Measurements from ENCODE around the gene GOLT1B.

The GOLT1B gene

DNA sequence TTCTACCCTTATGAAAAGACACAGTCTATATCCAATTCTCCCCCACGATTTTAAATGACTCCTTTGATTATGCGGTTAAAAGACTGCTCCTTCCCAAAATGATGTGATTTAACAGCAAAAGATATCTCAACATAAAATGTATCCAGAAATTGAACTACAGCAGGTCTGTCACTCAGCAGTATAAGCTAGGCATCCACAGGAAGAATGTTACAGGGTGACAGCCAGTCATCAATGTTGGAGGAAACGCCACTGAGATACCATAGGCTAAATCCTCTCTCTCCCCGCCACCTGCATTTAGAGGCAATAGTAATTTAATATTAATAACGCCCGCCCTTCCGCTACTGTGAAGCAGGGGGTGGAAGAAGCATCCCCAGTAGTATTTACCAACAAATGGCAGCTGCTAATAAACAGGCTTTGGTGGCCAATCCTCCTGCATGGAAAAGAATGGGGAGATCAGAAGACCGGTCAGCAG is 767 bp upstream of the GOLT1B start:
- H3K9me2 ChIP-seq (replicated peaks; ENCODE audit: insufficient read depth, low read length): no peaks in the 10 kb centered on the region
- H3F3A ChIP-seq (ENCODE audit: insufficient read depth): no peaks in the 10 kb centered on the region
- TF ChIP-seq EZH2phosphoT487 (conservative IDR thresholded peaks at IDR 0.05; ENCODE audit: low read length): no peak
- TF ChIP-seq, protein P1, sequence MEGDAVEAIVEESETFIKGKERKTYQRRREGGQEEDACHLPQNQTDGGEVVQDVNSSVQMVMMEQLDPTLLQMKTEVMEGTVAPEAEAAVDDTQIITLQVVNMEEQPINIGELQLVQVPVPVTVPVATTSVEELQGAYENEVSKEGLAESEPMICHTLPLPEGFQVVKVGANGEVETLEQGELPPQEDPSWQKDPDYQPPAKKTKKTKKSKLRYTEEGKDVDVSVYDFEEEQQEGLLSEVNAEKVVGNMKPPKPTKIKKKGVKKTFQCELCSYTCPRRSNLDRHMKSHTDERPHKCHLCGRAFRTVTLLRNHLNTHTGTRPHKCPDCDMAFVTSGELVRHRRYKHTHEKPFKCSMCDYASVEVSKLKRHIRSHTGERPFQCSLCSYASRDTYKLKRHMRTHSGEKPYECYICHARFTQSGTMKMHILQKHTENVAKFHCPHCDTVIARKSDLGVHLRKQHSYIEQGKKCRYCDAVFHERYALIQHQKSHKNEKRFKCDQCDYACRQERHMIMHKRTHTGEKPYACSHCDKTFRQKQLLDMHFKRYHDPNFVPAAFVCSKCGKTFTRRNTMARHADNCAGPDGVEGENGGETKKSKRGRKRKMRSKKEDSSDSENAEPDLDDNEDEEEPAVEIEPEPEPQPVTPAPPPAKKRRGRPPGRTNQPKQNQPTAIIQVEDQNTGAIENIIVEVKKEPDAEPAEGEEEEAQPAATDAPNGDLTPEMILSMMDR (IDR thresholded peaks at IDR 0.05; ENCODE audit: insufficient read depth, low read length, poor library complexity, severe bottlenecking): no peak
- peaks cover 12% of the 10 kb centered on the region for H3K36me3 ChIP-seq (ENCODE audit: low read length)
- peak overlapping the region; percentile 95 for H3K4me2 ChIP-seq (ENCODE audit: low read depth, low read length, poor library complexity, severe bottlenecking)
- peaks cover 4% of the 10 kb centered on the region for H4K20me1 ChIP-seq (ENCODE audit: low read depth, low read length)
- peak overlapping the region; percentile 69 for H3K27ac ChIP-seq (ENCODE audit: low read depth, low read length)
- no peaks in the 10 kb centered on the region for H3K9me3 ChIP-seq (ENCODE audit: insufficient read depth, low read length)
- H2AFZ ChIP-seq (ENCODE audit: low read depth, low read length, severe bottlenecking): peak overlapping the region; percentile 96
- no peaks in the 10 kb centered on the region for H3K27me3 ChIP-seq (ENCODE audit: low read length)
- H3K4me3 ChIP-seq (ENCODE audit: insufficient read depth, low read length, poor library complexity, severe bottlenecking): peak overlapping the region; percentile 99
- H3K9ac ChIP-seq (ENCODE audit: low read length): peak overlapping the region; percentile 97
- peaks cover 67% of the 10 kb centered on the region for H3K79me2 ChIP-seq (ENCODE audit: insufficient read depth, low read length)

DNA sequence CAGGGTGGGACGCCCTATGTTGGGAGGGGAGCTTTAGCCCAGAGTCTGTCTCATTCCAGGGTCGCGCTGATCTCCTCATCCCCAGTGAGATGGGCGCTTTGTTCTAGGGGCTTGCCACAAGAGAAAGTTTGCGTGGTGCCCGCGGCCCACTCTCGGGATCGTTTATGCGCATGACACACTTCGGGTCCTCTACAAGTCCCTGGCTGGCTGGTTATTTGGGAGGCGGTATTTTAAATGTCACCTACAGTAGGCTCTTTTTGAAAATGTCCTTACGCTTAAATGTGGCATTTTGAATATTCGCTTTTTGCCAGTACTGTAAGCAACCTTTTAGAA is 541 bp downstream of the GOLT1B start:
- H3K9ac ChIP-seq (ENCODE audit: low read length): peak overlapping the region; percentile 97
- TF ChIP-seq, protein P1 (IDR thresholded peaks at IDR 0.05; ENCODE audit: insufficient read depth, low read length, poor library complexity, severe bottlenecking): no peak
- TF ChIP-seq EZH2phosphoT487 (conservative IDR thresholded peaks at IDR 0.05; ENCODE audit: low read length): no peak
- 0 out of 2 replicates have a peak overlapping the region, but pooled peaks have one; percentile 30 for H3K27ac ChIP-seq (ENCODE audit: low read depth, low read length)
- no peaks in the 10 kb centered on the region for H3F3A ChIP-seq (ENCODE audit: insufficient read depth)
- H2AFZ ChIP-seq (ENCODE audit: low read depth, low read length, severe bottlenecking): peak overlapping the region; percentile 96
- H3K36me3 ChIP-seq (ENCODE audit: low read length): peaks cover 8% of the 10 kb centered on the region
- no peaks in the 10 kb centered on the region for H3K9me2 ChIP-seq (replicated peaks; ENCODE audit: insufficient read depth, low read length)
- H3K9me3 ChIP-seq (ENCODE audit: insufficient read depth, low read length): no peaks in the 10 kb centered on the region
- peaks cover 79% of the 10 kb centered on the region for H3K79me2 ChIP-seq (ENCODE audit: insufficient read depth, low read length)
- peaks cover 8% of the 10 kb centered on the region for H4K20me1 ChIP-seq (ENCODE audit: low read depth, low read length)
- no peaks in the 10 kb centered on the region for H3K27me3 ChIP-seq (ENCODE audit: low read length)
- H3K4me3 ChIP-seq (ENCODE audit: insufficient read depth, low read length, poor library complexity, severe bottlenecking): peak overlapping the region; percentile 99
- H3K4me2 ChIP-seq (ENCODE audit: low read depth, low read length, poor library complexity, severe bottlenecking): peak overlapping the region; percentile 98

DNA sequence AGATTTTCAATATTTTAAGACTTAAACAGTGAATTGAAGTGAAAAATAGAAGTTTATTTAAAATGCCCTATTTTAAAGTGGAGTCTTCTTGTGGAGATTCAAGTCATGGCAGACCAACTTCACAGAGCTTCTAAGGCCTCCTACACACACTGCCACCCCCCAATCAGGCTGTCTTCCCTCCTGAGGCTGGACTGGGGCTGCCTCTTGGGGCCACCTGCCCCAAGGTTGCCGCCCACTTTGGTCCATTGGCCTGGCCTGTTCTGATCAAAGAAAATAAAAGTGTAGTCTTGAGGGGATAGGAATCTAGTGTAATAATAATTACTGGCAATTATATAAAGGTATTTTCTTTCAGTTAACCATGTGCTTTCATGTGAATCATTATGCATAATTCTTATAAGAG is 1.3 kb downstream of the GOLT1B start:
- Histone ChIP-seq H4K20me1 (ENCODE audit: low read depth, low read length) (peaks cover 8% of the 10 kb centered on the region), H3K9me2 (replicated peaks; ENCODE audit: insufficient read depth, low read length) (no peaks in the 10 kb centered on the region), H3K9ac (ENCODE audit: low read length) (peak overlapping the region; percentile 97), H3K27ac (ENCODE audit: low read depth, low read length) (no peak overlapping the region), H3K79me2 (ENCODE audit: insufficient read depth, low read length) (peaks cover 87% of the 10 kb centered on the region), H3K36me3 (ENCODE audit: low read length) (peaks cover 14% of the 10 kb centered on the region), H3F3A (ENCODE audit: insufficient read depth) (no peaks in the 10 kb centered on the region), H2AFZ (ENCODE audit: low read depth, low read length, severe bottlenecking) (no peak overlapping the region), H3K9me3 (ENCODE audit: insufficient read depth, low read length) (no peaks in the 10 kb centered on the region), H3K4me2 (ENCODE audit: low read depth, low read length, poor library complexity, severe bottlenecking) (peak overlapping the region; percentile 98), H3K4me3 (ENCODE audit: insufficient read depth, low read length, poor library complexity, severe bottlenecking) (peak overlapping the region; percentile 99), H3K27me3 (ENCODE audit: low read length) (no peaks in the 10 kb centered on the region)
- no peak for TF ChIP-seq EZH2phosphoT487 (conservative IDR thresholded peaks at IDR 0.05; ENCODE audit: low read length)
- TF ChIP-seq, protein P1 (IDR thresholded peaks at IDR 0.05; ENCODE audit: insufficient read depth, low read length, poor library complexity, severe bottlenecking): no peak
